Stimulated activated CD4-positive, alpha-beta T cell treated with anti-CD3 and anti-CD28 coated beads, Interleukin-12 subunit alpha, Interleukin-12 subunit beta, amount 100 ng/mL, for 24 hours (primary cell): ENCODE data around the gene FADS3.

Experiments
- DNase-seq, 2 experiments: peaks; one replicate each; pipeline ENCODE4 v3.0.0-alpha.2; 2020; ENCODE audit warnings: low read depth in 2 of 2

Gene FADS3

DNA sequence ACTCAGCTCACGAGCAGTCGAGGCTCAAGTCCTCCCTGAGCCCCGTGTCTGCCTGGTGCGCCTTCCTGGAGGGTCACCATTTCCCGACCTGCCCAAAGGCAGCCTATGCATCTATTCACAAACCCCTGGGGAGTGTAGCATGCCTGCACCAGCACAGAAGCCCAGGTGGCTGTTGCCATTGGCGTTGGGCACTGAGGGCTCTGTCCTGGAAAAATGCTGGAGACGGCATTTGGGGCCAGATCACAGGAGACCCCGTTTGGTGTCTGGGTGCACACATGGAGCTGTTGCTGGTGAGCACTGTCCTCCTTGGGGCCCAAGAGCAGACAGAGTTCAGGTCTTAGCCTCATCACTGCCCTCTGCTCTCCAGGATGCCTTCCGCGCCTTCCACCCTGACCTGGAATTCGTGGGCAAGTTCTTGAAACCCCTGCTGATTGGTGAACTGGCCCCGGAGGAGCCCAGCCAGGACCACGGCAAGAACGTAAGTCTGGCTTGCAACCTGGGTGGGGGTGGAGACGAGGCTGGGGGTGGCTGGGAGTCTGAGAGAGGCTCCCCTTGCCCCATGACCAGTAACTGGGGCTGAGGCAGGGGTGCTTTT lies 53.8 kb downstream of the FADS3 start:
- DNase-seq, result no peak

DNA sequence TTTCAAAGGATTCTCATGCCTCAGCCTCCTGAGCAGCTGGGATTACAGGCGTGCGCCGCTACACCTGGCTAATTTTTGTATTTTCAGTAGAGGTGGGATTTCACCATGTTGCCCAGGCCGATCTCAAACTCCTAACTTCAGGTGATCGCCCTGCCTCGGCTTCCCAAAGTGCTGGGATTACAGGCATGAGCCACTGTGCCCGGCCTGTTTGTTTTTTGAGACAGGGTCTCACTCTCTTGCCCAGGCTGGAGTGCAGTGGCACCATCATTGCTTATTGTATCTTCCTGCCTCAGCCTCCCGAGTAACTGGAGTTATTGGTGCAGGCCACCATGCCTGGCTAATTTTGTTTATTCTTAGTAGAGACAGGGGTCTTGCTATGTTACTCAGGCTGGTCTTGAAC lies 55.2 kb downstream of the FADS3 start:
- DNase-seq, result no peak

DNA sequence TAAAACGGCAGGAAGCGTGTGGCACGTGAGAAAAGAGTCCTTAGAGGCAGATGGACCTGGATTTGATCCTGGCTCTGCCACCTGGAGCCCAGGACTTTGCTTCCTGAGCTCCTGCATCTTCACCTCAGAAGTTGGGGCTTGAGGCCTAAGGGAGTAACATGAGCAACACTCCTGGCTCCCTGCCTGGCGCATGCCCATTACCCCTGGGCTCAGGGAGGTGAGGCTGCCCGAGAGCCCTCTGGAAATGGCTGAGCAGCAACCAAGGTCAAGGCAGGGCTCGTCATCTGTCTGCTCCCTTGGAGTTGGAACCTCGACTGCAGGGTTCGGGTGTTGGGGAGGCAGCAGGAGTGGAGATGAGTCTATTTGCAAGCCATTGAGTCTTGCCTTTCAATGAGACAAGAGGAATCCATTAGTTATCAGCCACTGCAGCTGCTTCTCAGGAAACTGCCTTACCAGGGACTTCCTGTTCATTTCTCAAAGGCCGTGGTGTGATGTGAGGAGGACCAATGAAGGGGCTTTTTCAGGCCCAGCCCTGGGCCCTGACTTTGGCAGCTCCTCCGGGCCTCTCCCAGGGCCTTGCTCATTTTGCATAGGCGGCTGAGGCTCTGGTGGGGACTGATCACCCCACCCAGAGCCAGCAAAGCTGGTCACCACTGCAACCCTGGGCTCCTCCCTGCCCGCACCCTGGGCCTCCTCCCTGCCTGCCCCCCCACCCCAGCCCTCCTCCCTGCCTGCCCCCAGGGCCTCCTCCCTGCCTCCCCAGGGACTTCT lies 56.9 kb downstream of the FADS3 start:
- DNase-seq, result no peak

- DNase-seq, result no peak
Observed at GRCh38 chr11:61833926-61834277, 57.4 kb downstream of the FADS3 start.

DNA sequence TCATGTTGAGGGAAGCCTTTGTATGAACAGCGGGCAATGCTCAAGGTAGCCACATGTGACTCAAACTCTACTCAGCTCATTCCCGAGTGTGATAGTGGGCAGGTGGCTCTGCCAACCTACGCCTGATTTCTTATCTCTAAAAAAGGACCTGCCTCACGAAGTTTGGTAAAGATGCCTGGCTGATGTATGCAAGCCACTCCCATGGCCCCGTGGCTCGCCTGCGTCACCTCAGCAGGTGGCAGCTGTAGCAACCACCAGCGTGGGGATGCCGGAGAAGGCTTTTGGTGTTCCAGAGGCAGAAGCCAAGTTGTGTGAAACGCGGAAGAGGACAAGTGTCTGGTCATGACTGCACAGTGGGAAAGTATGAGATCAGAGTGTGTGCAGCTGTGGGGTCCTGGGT lies 57.9 kb downstream of the FADS3 start:
- DNase-seq, result no peak

DNA sequence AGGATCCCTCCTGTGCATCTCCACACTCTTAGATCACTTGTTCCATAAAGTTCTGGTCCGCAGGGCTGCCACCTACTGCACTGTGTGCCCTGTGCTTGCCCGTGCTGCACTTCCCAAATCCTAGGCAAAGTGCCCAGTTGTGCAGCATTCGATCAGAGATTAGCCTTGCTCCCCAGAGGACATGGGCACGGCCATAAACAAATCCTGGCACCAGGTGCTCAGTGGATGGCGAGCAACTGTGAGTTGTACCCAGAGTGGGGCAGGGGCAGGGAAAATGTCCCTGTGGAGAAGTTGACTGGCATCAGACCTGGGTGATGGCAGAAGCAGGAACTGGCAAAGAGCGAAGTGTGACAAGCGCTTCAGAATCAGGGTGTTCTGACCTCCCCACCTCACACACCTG lies 58.6 kb downstream of the FADS3 start:
- DNase-seq, result no peak

DNA sequence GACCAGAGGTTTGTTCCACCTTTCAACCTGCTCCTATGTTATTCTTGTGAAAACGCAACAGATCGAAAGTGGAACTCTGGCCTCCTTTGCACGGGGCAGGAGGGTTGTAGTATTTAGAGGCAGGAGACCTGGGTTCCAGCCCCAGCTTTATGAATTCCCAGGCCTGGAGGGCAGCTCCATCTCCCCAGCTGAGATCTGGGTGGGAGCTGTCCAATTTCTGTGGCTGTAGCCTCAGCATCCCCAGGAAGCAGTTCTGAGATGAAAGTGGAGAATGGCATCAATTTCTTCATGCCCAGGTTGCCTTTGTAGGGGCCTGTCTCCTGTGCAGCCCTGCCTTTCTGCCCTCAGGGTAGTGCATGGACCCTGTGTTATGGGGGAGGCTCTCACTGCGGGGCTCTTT lies 59.1 kb downstream of the FADS3 start:
- DNase-seq, result no peak

DNA sequence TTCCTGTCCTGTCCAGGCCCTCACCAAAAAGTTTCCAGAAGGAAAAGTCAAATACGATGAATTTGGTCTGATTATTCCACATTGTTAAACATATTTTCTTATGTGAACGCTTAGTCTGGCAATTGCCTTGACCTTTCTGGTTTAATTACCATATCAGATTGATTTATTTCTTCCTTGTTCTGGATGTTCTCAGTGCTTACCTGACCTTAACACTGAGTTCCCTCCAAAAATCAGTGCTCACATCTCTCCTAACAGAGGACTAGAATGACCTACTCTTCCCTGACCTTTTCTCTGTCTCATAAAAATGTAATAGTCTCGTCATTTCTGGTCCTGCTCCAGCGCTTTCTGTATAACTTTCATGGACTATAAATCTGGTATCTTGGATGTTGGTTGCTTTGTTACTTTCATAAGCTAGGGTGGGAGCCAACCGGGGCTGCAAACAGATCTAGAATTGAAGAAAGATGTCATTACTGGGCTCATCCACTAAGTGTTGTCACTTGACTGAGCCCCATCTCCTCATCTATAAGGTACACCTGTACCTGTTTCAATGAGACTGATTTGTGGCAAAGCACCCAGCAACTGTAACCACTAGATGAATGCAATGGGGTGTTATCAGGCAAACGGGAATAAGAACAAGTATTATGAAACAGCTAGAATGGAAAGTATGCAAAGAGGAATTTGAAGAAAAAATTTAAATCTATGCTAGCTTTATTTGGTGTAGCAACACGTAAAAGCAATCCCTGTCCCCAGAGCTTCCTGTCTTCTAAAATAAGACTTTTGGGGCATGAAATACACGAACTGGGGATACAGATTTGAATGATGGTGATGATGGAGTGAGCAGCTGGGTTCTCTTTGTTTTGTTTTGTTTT lies 60.9 kb downstream of the FADS3 start:
- DNase-seq, result no peak

- DNase-seq, result no peak
Observed at GRCh38 chr11:61829806-61830205, 61.5 kb downstream of the FADS3 start.

GRCh38 chr11:61828629-61829407 lies 62.5 kb downstream of the FADS3 start:
- DNase-seq, result no peak

DNA sequence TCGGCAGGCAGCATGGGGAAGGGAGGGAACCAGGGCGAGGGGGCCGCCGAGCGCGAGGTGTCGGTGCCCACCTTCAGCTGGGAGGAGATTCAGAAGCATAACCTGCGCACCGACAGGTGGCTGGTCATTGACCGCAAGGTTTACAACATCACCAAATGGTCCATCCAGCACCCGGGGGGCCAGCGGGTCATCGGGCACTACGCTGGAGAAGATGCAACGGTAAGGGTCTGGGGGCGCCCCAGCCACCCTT lies 63.0 kb downstream of the FADS3 start:
- no peak for DNase-seq

GRCh38 chr11:61827571-61828378 lies 63.6 kb downstream of the FADS3 start, which contains the start of gene FADS2:
Gene FADS2 (plus strand): TSS chr11:61828300. CDS start chr11:61828391, 91 bp downstream.
- DNase-seq, result peak; percentile 32 to 76

DNA sequence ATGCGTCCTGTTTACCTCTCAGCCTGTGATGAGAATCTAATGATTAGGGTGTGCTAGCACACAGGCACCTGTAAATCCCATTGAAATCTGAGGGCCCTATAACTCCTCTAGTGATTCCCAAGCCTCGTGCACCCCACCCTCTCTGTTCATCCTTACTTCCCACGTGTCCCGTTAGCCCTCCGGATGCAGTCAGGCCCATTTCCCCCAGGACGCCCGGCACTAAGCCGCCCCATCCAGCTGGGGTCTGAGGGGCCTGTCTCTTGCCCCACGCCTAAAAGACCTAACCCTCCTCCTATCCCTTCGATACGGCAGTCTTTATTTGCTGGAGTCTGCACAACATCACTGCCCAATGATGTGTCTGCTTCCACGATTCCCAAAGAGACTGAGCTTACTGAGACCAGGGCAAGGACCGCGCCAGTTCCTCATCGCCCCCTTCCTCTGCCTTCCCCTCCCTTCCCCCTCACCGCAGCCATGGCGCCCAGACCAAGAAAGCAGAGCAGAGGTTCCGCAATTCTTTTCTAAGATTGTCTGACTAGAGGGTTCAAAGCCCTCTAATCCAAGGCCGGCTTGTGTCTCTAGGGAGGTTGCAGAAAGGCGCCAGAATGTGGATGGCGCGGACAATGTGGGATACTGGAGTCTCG lies 64.3 kb downstream of the FADS3 start:
- DNase-seq, result no peak
